ENCODE measurements around the gene CAPN8.

The CAPN8 gene

GRCh38 chr1:223556414-223557129 lies 108.9 kb downstream of the CAPN8 start:
- no peak overlapping the region for H3K27ac ChIP-seq
- peak; percentile 87 for TF ChIP-seq CTCF (conservative IDR thresholded peaks at IDR 0.05)
- no peak for TF ChIP-seq ZFX (IDR thresholded peaks at IDR 0.05)

- no peak overlapping the region for H3K27ac ChIP-seq
- no peak for TF ChIP-seq ZFX (IDR thresholded peaks at IDR 0.05)
- TF ChIP-seq CTCF (conservative IDR thresholded peaks at IDR 0.05): no peak
Measured at GRCh38 chr1:223553957-223554356, 111.5 kb downstream of the CAPN8 start.

GRCh38 chr1:223551610-223552009 lies 113.9 kb downstream of the CAPN8 start:
- H3K27ac ChIP-seq: no peak overlapping the region
- TF ChIP-seq ZFX (IDR thresholded peaks at IDR 0.05): no peak
- no peak for TF ChIP-seq CTCF (conservative IDR thresholded peaks at IDR 0.05)

GRCh38 chr1:223549740-223550139 lies 115.8 kb downstream of the CAPN8 start:
- TF ChIP-seq ZFX (IDR thresholded peaks at IDR 0.05) (no peak), CTCF (conservative IDR thresholded peaks at IDR 0.05) (no peak; the same call in 1 of the 2 replicates)
- H3K27ac ChIP-seq: no peak overlapping the region

- TF ChIP-seq ZFX (IDR thresholded peaks at IDR 0.05) (no peak), CTCF (conservative IDR thresholded peaks at IDR 0.05) (no peak)
- H3K27ac ChIP-seq: no peak overlapping the region
Measured at GRCh38 chr1:223547316-223548114, 118.0 kb downstream of the CAPN8 start.

GRCh38 chr1:223545343-223545742 lies 120.2 kb downstream of the CAPN8 start:
- H3K27ac ChIP-seq: no peak overlapping the region
- TF ChIP-seq CTCF (conservative IDR thresholded peaks at IDR 0.05) (no peak), ZFX (IDR thresholded peaks at IDR 0.05) (no peak)

GRCh38 chr1:223543560-223543959 lies 121.9 kb downstream of the CAPN8 start:
- no peak overlapping the region for H3K27ac ChIP-seq
- TF ChIP-seq CTCF (conservative IDR thresholded peaks at IDR 0.05): no peak
- no peak for TF ChIP-seq ZFX (IDR thresholded peaks at IDR 0.05)

Data from C4-2B (cell line).